AG20443 (cell line): Measurements from ENCODE around the gene ABHD17B.

ENCODE experiments used
- DNase-seq: peaks from one replicate; pipeline ENCODE4 v3.0.0; 2012; ENCODE audit warnings: low spot score, mixed read lengths

Gene ABHD17B

DNA sequence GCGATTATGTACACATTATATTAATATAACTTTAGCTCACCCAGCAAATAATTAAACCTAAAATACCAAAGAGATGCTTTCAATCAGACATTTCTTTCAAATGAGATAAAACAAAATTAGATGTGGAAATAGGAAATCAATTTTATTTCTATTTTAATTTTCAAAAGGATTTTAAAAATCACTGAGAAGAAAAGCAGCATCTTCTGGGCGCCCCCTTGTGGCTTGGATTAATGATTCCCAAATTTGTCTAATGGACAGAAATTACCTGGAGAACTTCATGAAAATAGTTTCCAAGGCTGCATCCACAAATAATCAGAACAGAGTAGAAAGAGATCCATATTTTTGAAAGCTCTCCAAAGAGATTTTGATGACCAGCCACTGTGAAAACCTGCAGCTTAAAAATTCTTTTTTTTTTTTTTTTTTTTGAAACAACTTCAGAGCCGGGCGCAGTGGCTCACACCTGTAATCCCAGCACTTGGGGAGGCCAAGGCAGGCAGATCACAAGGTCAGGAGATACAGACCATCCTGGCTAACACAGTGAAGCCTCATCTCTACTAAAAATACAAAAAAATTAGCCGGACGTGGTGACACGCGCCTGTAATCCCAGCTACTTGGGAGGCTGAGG lies 91.8 kb downstream of the ABHD17B start:
- DNase-seq = peak; percentile 35

DNA sequence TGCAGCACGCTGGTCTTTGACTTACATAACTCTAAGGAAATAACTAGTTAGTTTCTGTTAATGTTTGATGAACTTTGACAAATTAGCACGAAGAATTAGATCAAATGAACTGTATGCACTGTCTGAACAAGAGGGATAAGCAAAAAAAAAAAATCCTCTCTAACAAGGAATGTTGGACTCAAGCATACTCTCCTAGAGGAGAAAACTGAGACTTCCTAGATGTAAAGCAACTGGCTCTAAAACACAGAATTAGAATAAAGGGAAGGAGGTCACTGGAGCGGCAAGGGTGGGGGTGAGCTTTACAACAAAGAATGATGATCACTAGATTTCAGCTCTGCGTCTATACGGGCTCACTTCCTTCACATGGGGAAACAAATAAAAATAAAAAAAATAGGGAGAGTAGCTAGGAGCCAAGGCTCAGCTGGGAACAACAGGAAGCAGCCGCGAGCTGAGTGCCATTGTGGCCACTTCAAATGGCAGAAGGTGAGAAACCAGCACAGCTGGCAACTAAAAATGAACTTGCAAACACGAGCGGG lies 94.0 kb downstream of the ABHD17B start:
- DNase-seq = no peak
